GM23338 (cell line): ENCODE data around the gene SLC1A4.

Experiments
- EZH2 ChIP-seq: fragments of 200-600 bp; sonication (generic); IDR thresholded peaks from one replicate; pipeline ENCODE4 v1.8.0; 2017; ENCODE audit warnings: antibody characterized with exemption, mild to moderate bottlenecking, low read depth; ENCODE audit not compliant: unreplicated experiment
- EZH2phosphoT487 ChIP-seq: fragments of 200-600 bp; sonication (generic); IDR thresholded peaks from one replicate; pipeline ENCODE4 v1.8.1; 2018; ENCODE audit warnings: antibody characterized with exemption; ENCODE audit not compliant: unreplicated experiment
- POLR2AphosphoS5 ChIP-seq: IDR thresholded peaks from 2 replicates; pipeline ENCODE4 v1.6.1; 2016; ENCODE audit warnings: antibody characterized with exemption, low read depth
- TF ChIP-seq, protein P1 (sequence below), 2 experiments: fragments of 200-600 bp in 1 of 2; sonication (generic) in 1 of 2; conservative IDR thresholded peaks; 2 replicates each; pipeline versions ENCODE4 v1.5.1 to v1.6.1; 2016 to 2017; ENCODE audit warnings: antibody characterized with exemption in 2 of 2, low read depth in 2 of 2, mild to moderate bottlenecking in 2 of 2, moderate library complexity in 1 of 2
- TF ChIP-seq, protein P2 (sequence below): IDR thresholded peaks from one replicate; pipeline ENCODE4 v1.6.1; 2018; ENCODE audit warnings: antibody characterized with exemption; ENCODE audit not compliant: unreplicated experiment

DNA sequence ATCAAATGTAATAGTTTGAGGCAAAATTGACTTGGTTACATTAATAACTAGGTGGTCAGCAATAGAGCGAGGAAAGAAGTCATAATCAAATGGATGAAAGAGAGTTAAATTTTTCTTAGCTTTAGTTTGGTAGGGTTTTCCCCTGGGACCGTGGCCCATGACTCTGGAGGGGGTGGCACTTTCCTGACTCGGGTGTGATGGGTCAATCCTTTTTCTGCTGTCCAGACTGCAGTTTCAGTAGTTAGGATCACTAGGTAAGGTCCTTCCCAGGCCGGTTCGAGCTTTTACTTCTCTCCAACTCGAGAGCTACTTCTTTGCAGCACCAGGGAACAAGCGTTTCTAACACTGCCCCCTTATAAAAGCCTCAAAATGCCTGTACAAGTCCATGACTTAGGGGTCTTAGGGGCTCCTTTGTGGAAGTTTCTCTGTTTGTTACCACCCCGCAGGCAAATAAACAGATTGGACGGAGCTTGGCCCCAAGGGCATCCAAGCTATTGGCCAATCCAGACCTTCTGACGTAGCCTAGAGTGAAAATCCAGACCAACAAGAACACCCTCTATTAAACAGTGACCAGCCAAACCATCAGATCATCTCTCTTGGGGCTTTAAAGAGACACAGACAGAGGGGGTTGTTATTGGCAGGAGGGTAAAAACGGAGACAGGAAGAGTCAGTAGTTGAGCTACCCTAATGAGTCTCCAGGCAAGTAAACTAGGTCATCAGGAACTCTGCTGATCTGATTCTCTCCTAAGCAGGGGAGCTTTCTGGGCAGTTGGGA lies 57.6 kb downstream of the SLC1A4 start:
- TF ChIP-seq, protein P1, sequence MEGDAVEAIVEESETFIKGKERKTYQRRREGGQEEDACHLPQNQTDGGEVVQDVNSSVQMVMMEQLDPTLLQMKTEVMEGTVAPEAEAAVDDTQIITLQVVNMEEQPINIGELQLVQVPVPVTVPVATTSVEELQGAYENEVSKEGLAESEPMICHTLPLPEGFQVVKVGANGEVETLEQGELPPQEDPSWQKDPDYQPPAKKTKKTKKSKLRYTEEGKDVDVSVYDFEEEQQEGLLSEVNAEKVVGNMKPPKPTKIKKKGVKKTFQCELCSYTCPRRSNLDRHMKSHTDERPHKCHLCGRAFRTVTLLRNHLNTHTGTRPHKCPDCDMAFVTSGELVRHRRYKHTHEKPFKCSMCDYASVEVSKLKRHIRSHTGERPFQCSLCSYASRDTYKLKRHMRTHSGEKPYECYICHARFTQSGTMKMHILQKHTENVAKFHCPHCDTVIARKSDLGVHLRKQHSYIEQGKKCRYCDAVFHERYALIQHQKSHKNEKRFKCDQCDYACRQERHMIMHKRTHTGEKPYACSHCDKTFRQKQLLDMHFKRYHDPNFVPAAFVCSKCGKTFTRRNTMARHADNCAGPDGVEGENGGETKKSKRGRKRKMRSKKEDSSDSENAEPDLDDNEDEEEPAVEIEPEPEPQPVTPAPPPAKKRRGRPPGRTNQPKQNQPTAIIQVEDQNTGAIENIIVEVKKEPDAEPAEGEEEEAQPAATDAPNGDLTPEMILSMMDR (conservative IDR thresholded peaks at IDR 0.05; ENCODE audit: low read depth in 2 of 2) = no peak
- TF ChIP-seq POLR2AphosphoS5 = no peak
- TF ChIP-seq EZH2 = no peak
- TF ChIP-seq, protein P2, sequence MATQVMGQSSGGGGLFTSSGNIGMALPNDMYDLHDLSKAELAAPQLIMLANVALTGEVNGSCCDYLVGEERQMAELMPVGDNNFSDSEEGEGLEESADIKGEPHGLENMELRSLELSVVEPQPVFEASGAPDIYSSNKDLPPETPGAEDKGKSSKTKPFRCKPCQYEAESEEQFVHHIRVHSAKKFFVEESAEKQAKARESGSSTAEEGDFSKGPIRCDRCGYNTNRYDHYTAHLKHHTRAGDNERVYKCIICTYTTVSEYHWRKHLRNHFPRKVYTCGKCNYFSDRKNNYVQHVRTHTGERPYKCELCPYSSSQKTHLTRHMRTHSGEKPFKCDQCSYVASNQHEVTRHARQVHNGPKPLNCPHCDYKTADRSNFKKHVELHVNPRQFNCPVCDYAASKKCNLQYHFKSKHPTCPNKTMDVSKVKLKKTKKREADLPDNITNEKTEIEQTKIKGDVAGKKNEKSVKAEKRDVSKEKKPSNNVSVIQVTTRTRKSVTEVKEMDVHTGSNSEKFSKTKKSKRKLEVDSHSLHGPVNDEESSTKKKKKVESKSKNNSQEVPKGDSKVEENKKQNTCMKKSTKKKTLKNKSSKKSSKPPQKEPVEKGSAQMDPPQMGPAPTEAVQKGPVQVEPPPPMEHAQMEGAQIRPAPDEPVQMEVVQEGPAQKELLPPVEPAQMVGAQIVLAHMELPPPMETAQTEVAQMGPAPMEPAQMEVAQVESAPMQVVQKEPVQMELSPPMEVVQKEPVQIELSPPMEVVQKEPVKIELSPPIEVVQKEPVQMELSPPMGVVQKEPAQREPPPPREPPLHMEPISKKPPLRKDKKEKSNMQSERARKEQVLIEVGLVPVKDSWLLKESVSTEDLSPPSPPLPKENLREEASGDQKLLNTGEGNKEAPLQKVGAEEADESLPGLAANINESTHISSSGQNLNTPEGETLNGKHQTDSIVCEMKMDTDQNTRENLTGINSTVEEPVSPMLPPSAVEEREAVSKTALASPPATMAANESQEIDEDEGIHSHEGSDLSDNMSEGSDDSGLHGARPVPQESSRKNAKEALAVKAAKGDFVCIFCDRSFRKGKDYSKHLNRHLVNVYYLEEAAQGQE = no peak
- TF ChIP-seq EZH2phosphoT487 = no peak
